Iris pigment epithelial cell (primary cell): ENCODE measurements around the gene FAM25A.
"Not testable (repeated sequence)": the region's sequence is repeated elsewhere in the genome, so short reads cannot be mapped to it uniquely, and the experiment has no call there.

Experiments
- DNase-seq: peaks from one replicate; pipeline ENCODE4 v3.0.0-alpha.2; 2011; ENCODE audit warnings: low read depth

Gene FAM25A

DNA sequence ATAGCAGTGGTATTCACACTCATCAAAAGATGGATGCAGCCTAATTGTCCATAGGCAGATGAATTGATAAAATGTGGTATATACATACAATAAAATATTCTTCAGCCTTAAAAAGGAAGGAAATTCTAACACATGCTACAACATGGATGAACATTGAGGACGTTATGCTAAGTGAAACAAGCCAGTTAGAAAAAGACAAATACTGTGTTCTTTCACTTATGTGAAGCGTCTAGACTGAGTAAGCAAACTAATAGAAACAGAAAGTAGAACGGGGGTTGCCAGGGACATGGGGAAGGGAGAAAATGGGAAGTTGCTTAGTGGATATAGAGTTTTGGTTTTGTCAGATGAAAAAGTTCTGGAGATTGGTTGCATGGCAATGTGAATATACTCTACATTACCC, 6.6 kb upstream of the FAM25A start:
- not testable (repeated sequence) for DNase-seq

DNA sequence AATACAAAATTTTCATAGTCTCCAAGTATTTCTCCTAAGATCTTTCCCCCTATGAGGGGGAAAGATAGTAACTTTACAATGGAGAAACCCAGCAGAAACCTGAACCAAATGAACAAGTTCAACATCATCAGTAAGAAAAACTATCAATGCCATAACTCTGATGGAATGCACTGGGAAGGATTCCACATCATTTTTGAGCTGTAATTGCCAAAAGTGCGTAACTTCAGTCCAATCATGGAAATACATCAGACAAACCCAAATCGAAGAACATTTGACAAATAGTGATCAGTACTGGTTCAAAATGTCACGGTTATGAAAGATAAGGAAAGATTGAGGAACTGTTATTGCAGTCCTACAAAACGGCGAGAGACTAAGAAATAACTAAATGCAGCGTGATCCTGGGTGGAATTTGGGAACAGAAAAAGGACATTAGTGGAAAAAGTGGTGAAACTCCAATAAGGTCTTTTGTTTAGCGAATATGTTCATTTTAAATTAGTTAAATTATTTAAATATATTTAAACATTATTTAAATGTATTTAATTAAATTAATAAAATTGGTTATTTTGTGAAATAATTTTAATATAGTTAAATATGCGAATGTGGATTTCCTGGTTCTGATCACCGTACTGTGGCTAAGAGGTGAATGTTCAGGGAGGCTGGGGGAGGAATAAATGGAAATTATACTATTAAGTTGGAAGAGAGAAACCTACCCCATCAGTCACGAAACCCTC, 4.9 kb upstream of the FAM25A start:
- DNase-seq: not testable (repeated sequence)

DNA sequence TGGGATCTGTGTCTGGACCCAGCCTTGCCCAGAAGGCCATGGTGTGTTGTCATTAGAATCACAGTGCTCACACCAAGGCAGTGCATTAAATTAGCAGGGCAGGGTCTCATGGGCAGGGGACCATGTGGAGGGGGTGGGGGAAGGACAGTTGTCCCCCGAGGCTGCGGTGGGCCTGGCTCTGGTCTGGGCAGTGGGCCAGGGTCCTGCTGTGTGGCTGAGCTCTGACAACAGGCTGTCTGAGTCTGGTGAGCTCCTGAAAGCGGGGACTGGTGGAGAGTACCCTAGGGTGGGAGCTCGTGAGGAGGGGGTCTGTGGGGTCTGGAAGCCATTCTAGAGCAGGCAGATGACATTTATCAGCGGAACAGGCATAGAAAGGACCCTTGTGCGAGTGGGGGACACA, 2.0 kb upstream of the FAM25A start:
- not testable (repeated sequence) for DNase-seq

DNA sequence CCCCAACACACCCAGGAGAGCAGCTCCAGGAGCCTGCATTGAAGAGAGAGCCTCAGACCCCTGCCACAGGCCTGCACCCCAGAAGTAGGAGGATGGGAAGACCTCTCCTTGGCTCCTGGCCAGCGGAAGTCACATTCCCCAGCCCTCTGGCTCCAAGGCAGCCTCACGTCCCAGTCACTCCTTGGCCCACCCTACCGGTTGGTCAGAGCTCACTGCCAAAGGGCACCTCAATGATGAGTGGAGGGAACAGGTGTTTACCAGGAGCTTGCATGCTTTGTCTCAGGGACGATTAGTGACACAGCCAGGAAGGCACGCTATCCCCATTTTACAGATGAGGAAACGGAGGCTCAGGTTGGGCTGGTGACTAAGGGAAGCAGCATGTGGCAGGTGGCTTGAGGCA, 1.0 kb upstream of the FAM25A start:
- DNase-seq: not testable (repeated sequence)

DNA sequence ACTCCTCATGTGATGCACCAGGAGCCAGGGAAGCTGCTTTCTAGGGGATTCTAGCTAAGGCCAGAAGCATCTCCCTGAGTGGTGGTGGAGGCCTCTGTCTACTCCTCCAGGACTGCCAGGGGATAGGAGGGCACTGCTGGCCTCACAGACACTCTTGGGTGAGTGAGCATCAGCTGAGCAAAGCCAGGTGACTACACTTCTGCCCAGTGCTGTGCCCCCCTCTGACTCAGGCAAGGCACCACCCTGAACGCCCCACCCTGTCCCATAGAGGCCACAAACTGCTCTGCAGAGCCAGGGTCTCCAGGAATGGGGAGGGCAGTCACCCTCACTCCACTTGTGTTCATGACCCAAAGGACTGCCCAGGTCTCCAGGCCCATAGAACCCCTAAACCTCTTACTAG, 590 bp upstream of the FAM25A start:
- not testable (repeated sequence) for DNase-seq

DNA sequence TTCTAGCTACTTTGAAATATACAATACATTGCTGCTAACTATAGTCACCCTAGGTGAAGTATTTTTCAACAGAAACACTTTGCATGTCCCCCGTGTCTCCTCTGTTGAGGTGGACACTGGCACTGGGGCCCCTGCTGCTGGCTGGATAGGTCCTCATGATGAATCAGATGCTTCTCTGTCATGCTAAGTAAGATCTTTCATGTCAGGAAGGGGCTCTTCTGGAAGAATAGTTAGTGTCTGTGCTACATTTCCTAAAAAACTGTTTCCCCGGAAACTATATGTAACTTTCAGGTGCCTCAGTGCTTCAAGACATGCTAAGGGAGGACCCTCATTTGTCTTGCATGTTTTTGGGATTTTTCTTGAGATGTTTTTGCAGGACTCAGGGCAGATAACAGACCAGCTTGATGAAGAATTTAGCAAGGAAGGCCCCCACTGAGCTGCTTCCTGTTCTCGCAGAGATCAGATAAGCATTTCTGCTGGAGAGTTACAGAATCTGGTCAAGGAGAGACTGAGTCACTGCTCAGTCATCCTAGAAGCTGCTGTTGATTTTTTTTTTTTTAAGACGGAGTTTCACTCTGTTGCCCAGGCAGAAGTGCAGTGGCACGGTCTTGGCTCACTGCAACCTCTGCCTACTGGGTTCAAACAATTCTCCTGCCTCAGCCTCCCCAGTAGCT, 5.3 kb downstream of the FAM25A start:
- peak; percentile 86 for DNase-seq

DNA sequence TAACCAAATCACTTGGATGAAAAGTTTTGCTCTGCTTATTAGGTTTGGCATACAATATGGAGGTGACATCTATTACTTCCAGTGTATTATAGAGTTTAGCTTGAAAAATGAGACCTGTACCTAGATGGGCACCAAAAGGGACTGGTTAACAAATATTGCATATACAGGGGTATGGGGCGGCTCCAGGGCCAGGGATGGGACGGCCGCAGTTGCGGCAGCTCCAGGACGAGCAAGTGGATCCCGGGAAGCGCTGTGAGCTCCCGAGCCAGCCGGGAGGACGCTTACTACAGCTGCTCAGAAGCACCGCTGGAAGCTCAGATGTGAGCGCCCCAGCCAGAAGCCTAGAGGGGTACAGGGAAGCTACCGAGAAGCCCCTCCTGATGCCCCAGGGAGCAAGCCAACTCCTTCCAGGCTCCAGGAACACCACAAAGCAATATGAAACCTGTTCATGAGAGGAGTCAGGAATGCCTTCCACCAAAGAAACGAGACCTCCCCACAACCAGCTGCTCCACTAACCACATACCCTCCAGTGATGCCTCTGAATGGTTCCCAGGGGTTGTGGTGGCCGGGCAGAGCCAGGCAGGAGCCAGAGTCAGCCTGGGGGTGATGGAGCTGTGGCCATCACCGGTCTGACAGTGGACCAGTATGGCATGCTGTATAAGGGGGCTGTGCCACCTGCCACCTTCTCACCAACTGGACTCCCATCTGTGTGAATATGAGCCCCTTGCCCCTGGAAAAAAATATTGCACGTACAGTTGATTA, 6.8 kb downstream of the FAM25A start:
- not testable (repeated sequence) for DNase-seq

DNA sequence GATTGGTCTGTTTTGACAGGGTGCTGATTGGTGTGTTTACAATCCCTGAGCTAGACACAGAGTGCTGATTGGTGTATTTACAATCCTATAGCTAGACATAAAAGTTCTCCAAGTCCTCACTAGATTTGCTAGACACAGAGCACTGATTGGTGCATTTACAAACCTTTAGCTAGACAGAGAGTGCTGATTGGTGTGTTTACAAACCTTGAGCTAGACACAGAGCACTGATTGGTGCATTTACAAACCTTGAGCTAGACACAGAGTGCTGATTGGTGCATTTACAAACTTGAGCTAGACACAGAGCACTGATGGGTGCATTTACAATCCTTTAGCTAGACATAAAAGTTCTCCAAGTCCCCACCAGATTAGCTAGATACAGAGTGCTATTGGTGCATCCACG, 10.3 kb downstream of the FAM25A start:
- DNase-seq: not testable (repeated sequence)

DNA sequence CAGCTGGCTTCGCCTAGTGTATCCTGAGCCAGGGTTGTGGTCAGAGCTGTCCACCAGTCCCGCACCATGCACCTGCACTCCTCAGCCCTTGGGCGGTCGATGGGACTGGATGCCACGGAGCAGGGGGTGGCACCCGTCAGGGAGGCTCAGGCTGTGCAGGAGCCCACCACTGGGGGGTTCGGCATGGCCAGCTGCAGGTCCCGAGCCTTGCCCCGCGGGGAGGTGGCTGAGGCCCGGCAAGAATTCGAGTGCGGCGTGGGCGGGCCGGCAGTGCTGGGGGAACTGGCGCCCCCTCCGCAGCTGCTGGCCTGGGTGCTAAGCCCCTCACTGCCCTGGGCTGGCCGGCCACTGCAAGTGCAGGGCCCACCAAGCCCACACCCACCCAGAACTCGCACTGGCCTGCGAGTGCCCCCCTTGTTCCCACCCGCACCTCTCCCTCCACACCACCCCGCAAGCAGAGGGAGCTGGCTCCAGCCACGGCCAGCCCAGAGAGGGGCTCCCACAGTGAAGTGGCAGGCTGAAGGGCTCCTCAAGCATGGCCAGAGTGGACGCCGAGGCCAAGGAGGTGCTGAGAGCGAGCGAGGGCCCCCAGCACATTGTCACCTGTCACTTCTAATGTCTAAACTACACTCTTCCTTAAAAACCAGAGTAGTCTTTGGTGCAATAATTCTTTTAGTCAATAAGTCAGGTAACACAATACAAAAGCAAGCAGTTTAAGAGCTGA, 11.0 kb downstream of the FAM25A start:
- no peak for DNase-seq

DNA sequence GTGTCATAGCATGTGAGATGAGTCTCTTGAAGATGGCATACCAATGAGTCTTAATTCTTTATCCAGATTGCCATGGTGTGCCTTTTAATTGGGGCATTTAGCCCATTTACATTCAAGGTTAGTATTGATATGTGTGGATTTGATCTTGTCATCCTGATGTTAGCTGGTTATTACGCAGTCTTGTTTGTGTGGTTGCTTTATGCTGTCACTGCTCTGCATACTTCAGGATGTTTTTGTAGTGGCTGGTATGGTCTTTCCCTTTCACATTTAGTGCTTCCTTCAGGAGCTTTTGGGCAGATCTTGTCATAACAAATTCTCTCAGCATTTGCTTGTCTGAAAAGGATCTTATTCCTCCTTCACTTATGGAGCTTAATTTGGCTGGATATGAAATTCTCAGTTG, 16.5 kb downstream of the FAM25A start:
- no peak for DNase-seq

DNA sequence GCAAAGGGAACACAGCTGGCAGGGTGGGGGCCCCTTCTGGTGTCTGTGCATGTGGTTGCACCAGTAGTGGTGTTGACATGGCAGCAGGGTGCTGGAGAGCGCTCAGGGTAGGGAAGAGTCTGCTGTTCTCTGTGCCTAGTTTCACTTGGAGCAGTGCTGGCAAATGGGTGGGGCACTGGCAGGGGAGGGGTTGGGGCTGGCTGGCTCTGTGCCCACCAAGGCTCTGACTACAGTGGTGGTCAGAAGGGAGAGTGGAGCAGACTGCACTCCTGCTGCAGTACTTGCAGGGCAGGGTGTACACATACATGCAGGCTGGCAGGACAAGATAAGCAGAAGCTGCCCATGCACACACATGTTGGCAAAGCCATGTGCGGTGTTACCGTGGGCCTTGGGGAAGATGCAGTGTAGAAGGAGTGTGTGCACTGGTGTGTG, 18.2 kb downstream of the FAM25A start:
- no peak for DNase-seq

DNA sequence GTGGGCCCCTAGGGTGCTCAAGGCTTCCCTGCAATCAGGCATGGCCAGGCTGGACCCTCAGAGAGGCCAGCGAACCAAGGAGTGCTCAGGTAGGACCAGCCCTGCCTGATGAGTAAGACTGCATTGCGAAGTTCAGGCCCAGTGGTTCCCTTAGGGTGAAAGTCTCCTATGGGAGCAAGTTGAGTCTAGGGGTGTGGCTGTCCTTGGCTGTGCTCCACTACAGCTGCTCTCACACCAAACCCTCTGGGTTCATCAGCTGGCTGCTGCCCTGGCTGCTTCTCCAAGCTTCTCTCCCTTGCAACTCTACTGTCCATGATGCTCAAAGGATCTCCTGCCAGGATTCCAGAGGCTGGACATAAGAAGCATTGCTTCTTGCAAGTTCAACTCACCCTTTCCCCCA, 18.7 kb downstream of the FAM25A start:
- DNase-seq: no peak

DNA sequence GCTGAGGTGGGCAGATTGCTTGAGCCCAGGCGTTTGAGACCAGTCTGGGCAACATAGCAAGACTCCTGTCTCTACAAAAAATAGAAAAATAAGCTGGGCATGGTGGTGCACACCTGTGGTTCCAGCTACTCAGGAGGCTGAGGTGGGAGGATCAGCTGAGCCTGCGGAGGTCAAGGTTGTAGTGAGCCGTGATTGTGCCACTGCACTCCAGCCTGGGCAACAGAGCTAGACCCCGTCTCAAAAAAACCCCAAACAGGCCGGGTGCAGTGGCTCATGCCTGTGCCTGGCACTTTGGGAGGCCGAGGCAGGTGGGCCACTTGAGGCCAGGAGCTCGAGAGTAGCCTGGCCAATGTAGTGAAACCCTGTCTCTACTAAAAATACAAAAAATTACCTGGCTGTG, 23.5 kb downstream of the FAM25A start:
- not testable (repeated sequence) for DNase-seq

DNA sequence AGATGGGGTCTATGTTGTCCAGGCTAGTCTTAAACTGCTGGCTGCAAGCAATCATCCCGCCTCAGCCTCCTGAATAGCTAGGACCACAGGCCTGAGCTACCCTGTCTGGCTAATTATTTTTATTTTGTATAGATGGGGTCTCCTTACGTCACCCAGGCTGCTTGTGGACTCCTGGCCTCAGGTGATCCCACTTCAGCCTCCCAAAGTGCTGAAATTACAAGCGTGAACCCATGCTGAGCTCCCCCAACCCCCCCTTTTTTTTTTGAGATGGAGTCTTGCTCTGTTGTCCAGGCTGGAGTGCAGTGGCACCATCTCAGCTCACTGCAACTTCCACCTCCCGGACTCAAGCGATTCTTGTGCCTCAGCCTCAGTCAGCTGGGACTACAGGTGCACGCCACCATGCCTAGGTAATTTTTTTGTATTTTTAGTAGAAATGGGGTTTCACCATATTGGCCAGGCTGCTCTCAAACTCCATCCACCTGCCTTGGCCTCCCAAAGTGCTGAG, 25.4 kb downstream of the FAM25A start:
- no peak for DNase-seq

DNA sequence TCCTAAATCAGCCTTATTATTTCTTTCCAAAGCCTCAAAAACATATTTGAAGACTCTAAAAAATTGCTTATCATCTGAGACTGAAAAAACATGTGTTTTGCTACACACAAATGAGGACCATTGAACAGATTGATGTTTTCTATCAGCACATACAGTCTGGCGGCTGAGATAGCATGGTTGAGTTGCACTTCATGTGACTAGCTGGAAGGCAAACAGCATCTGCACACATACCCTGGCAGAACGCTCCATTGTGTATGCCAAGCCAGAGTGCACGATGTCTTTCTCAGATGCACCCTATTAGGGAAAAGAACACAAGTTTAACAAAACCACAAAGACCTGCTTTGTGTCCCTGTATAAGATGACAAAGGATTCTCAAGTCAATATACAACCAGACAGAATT, 33.0 kb downstream of the FAM25A start:
- DNase-seq: no peak

DNA sequence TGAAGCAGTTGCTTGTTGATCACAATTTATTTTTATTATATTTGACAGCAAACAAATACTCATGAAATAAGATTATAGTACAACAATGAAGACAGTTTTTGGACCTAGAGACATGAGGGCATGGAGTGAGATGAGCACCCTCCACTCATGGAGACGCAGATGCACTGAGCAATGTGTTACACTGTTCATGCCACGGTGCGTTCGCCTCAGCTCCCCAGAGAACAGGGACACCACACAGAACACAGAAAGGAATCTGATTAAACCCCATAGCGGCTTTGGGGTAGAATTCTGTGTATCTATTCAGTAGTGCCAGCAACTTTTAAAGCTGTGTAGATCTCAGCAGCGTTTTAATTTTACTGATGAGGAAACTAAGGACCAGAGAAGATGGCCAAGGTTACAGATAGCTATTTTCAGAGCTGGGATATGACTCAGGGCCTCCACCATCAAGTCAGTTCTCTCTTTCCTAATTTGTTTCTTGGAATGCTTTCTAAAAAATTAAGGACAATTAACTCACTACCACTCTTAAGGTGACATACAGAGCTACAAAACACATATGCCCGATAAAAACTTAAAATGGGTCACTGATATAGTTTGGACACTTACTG, 33.6 kb downstream of the FAM25A start:
- DNase-seq: no peak

DNA sequence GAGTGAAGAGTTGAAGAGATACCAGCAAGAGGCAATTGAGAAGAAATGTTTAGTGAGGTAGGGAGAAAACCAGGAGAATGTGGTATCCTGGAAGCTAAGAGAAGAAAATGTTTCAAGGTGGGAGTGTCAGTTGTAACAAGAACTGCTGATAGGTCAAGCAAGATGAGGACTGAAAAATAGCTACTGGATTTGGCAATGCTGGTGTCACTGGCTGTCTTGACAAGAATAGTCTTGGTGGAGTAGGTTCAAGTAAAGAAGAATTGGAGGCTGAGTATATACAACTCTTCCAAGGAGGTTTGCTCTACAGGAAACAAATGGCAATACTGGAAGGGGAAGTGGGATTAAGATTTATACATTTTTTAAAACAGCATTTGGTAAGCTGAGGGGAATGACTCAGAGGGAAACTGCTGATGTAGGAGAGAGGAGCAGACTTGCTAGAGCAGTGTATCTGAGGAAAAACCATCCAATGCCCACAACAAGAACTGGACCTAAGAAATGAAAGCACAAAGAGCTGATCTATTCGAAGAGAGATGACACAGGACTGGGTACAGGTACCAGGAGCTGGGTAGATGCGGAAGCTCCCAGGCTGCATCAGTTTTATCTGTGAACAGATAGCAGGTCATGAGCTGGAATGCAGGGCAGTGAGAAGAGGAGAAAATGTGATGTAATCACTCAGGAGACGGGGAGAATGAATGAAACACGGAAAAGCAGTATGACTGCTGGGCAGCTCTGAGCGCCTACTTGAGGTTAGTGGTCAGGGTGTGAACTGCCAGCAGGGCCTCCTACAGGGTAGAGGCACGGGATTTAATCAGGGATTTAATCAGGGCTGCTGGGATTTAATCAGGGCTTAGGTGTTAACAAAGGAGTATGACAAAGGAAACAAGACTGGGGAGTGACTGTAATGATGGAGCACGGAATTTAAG, 34.5 kb downstream of the FAM25A start:
- peak; percentile 87 for DNase-seq

DNA sequence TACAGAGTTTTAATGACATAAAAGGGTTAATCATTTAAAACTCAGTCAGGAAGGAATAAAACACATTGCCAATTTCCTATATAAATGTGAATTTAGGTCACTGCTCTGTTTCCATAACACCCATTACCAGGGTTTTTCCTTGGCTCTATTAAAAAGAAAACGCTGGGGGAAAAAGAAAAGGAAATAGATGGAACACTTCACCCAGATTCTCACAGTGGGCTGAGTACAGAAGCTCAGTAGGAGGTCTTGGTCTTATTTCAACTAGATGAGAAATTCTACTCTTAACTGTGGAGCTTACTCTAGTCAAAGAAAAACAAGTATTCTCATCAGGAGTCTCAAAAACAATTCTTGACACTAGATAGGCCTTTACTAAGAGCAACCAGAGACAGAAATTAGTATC, 38.1 kb downstream of the FAM25A start:
- DNase-seq: no peak

DNA sequence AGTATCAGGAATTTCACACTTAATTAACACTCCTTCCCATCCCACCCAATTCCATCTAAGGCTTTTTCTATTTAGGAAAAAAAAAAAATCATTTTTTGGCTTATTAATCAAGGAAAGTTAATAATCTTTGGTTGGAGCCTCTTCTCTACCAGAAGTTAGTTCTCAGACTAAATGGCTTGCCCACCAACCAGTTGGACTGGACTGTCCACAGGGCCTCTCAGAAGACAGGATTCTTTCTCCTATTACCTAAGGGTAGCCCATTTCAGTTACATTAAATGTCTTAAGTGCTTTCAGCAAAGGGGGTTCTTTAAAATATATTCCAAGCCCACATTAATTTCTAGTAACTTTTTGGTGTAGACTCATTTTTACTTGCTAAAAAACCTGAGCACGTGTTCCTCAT, 39.3 kb downstream of the FAM25A start:
- no peak for DNase-seq

DNA sequence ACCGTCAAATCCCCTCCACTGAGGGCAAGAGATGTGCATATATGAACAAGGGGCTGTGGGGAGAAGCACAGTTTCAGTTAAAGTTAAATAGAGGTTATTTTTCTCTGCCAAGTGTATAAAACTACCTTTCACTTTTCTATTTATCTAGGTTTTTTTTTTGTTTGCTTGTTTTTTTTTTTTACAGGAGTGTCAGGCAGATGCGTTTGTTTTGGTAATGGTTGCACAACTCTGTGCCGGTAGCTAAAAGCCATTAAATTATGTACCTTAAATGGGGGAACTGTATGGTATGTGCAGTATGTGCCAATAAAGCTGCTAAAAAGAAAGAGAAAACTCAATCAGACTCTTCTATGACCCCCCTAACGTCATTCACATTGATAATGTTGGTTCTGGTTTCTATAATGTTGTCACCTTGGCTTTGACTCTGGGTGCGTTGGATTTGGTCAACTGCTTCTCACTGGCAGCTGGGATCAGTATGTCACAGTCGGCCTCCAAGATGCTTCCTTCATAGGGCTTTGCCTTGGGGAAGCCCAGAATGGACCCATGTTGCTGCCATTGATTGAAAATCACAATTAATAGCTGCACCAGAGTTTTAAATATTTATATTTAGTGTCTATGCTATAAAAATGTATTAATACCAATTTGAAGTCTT, 40.3 kb downstream of the FAM25A start:
- no peak for DNase-seq
